Muscle layer of colon (tissue), 2 donors: ENCODE measurements around the gene RHNO1.

Experiments used
- H3K27ac ChIP-seq: one replicate; pipeline ENCODE4 v1.7.0; 2013; ENCODE audit warnings: low read depth, mild to moderate bottlenecking, low read length, moderate library complexity
- H3K27me3 ChIP-seq, 2 donors: one replicate each; pipeline ENCODE4 v1.7.0; 2013; ENCODE audit warnings: low read length in 2 of 2, mild to moderate bottlenecking in 2 of 2; ENCODE audit not compliant: insufficient read depth in 2 of 2, control insufficient read depth in 1 of 2
- H3K36me3 ChIP-seq: one replicate; pipeline ENCODE4 v1.7.0; 2013; ENCODE audit warnings: mild to moderate bottlenecking, low read length; ENCODE audit not compliant: insufficient read depth
- H3K4me1 ChIP-seq: one replicate; pipeline ENCODE4 v1.7.0; 2013; ENCODE audit warnings: mild to moderate bottlenecking, low read length; ENCODE audit not compliant: insufficient read depth
- H3K4me3 ChIP-seq, 2 donors: one replicate each; pipeline ENCODE4 v1.7.0; 2013; ENCODE audit warnings: low read length in 2 of 2, low read depth in 1 of 2, mild to moderate bottlenecking in 1 of 2, moderate library complexity in 1 of 2
- H3K9ac ChIP-seq: one replicate; pipeline ENCODE4 v1.7.0; 2013; ENCODE audit warnings: low read length
- H3K9me3 ChIP-seq: one replicate; pipeline ENCODE4 v1.7.0; 2013; ENCODE audit warnings: mild to moderate bottlenecking, low read length
- donor health status: abdominal sarcoma.
- donor health status: Adenocarcinoma of cecum.

The RHNO1 gene

GRCh38 chr12:2877047-2877952 is at the start of gene RHNO1, which contains the start of gene FOXM1:
TSS of gene RHNO1 (plus strand) at chr12:2877223. CDS start at chr12:2885367, 8,144 bp downstream.
TSS of gene FOXM1 (minus strand) at chr12:2877174. CDS start at chr12:2874478, 2,696 bp downstream.
- Histone ChIP-seq H3K36me3 (no peaks in the 10 kb centered on the region), H3K27ac (peak within 1 kb of the TSS; percentile 90), H3K9ac (peak within 1 kb of the TSS; percentile 52), H3K9me3 (no peaks in the 10 kb centered on the region), H3K27me3 (no peaks in the 10 kb centered on the region), H3K4me1 (peaks cover 15% of the 10 kb centered on the region), H3K4me3 (peak within 1 kb of the TSS; percentile 74 to 83)

- no peaks in the 10 kb centered on the region for H3K4me1 ChIP-seq
- H3K4me3 ChIP-seq = no peak overlapping the region
- peaks cover 0 to 3% of the 10 kb centered on the region in 2 donors for H3K27me3 ChIP-seq
- no peak overlapping the region for H3K27ac ChIP-seq
- no peaks in the 10 kb centered on the region for H3K9me3 ChIP-seq
- H3K9ac ChIP-seq = no peak overlapping the region
- peaks cover 55% of the 10 kb centered on the region for H3K36me3 ChIP-seq
Observed at GRCh38 chr12:2829275-2829674, 47.7 kb upstream of the RHNO1 start.

GRCh38 chr12:2832550-2833127 is 44.4 kb upstream of the RHNO1 start:
- H3K36me3 ChIP-seq = peaks cover 24% of the 10 kb centered on the region
- peaks cover 11% of the 10 kb centered on the region for H3K4me1 ChIP-seq
- H3K9ac ChIP-seq = no peak overlapping the region
- H3K27me3 ChIP-seq = peaks cover 0 to 11% of the 10 kb centered on the region in 2 donors
- H3K4me3 ChIP-seq = no peak overlapping the region
- no peak overlapping the region for H3K27ac ChIP-seq
- no peaks in the 10 kb centered on the region for H3K9me3 ChIP-seq

- H3K4me1 ChIP-seq = peaks cover 11% of the 10 kb centered on the region
- H3K9me3 ChIP-seq = no peaks in the 10 kb centered on the region
- H3K4me3 ChIP-seq = no peak overlapping the region
- H3K36me3 ChIP-seq = peaks cover 17% of the 10 kb centered on the region
- no peak overlapping the region for H3K27ac ChIP-seq
- H3K27me3 ChIP-seq = peaks cover 0 to 11% of the 10 kb centered on the region in 2 donors
- no peak overlapping the region for H3K9ac ChIP-seq
Observed at GRCh38 chr12:2833327-2833726, 43.7 kb upstream of the RHNO1 start.

GRCh38 chr12:2833810-2834209 is 43.2 kb upstream of the RHNO1 start:
- peaks cover 0 to 11% of the 10 kb centered on the region in 2 donors for H3K27me3 ChIP-seq
- no peak overlapping the region for H3K9ac ChIP-seq
- H3K27ac ChIP-seq = no peak overlapping the region
- no peak overlapping the region for H3K4me3 ChIP-seq
- H3K9me3 ChIP-seq = no peaks in the 10 kb centered on the region
- peaks cover 11% of the 10 kb centered on the region for H3K4me1 ChIP-seq
- peaks cover 15% of the 10 kb centered on the region for H3K36me3 ChIP-seq

GRCh38 chr12:2834581-2835491 is 42.2 kb upstream of the RHNO1 start, which contains the start of gene NRIP2:
TSS of gene NRIP2 (minus strand) at chr12:2835035. CDS start at chr12:2834983, 52 bp downstream.
- Histone ChIP-seq H3K4me3 (peak within 1 kb of the TSS in 1 of 2 donors; percentile 14), H3K27ac (no peak within 1 kb of the TSS), H3K9ac (no peak within 1 kb of the TSS), H3K9me3 (no peaks in the 10 kb centered on the region), H3K27me3 (peaks cover 0 to 11% of the 10 kb centered on the region in 2 donors), H3K36me3 (peaks cover 13% of the 10 kb centered on the region), H3K4me1 (peaks cover 11% of the 10 kb centered on the region)

- Histone ChIP-seq H3K27me3 (peaks cover 0 to 11% of the 10 kb centered on the region in 2 donors), H3K9ac (no peak overlapping the region), H3K4me3 (no peak overlapping the region), H3K36me3 (peaks cover 14% of the 10 kb centered on the region), H3K27ac (no peak overlapping the region), H3K4me1 (peaks cover 11% of the 10 kb centered on the region), H3K9me3 (no peaks in the 10 kb centered on the region)
Observed at GRCh38 chr12:2835691-2836403, 41.2 kb upstream of the RHNO1 start.

GRCh38 chr12:2836574-2836973 is 40.4 kb upstream of the RHNO1 start:
- Histone ChIP-seq H3K27ac (no peak overlapping the region), H3K9me3 (no peaks in the 10 kb centered on the region), H3K36me3 (peaks cover 12% of the 10 kb centered on the region), H3K4me1 (peaks cover 11% of the 10 kb centered on the region), H3K4me3 (no peak overlapping the region), H3K27me3 (peaks cover 0 to 11% of the 10 kb centered on the region in 2 donors), H3K9ac (no peak overlapping the region)

GRCh38 chr12:2841056-2841650 is 35.9 kb upstream of the RHNO1 start:
- no peak overlapping the region for H3K27ac ChIP-seq
- H3K9ac ChIP-seq = no peak overlapping the region
- no peak overlapping the region for H3K4me3 ChIP-seq
- no peaks in the 10 kb centered on the region for H3K9me3 ChIP-seq
- peaks cover 9% of the 10 kb centered on the region for H3K36me3 ChIP-seq
- H3K4me1 ChIP-seq = no peaks in the 10 kb centered on the region
- peaks cover 0 to 2% of the 10 kb centered on the region in 2 donors for H3K27me3 ChIP-seq

- Histone ChIP-seq H3K27me3 (no peaks in the 10 kb centered on the region), H3K36me3 (peaks cover 9% of the 10 kb centered on the region), H3K9me3 (no peaks in the 10 kb centered on the region), H3K9ac (no peak overlapping the region), H3K4me3 (no peak overlapping the region), H3K4me1 (no peaks in the 10 kb centered on the region), H3K27ac (no peak overlapping the region)
Observed at GRCh38 chr12:2842948-2843347, 34.1 kb upstream of the RHNO1 start.
